Vagina (tissue), 2 donors: ENCODE data around the gene AVPR2.

Experiments used
- POLR2A ChIP-seq, 2 donors: fragments of 450-650 bp; IDR thresholded peaks; one replicate each; pipeline ENCODE4 v1.6.1; 2017; ENCODE audit warnings: antibody characterized with exemption in 2 of 2, mild to moderate bottlenecking in 2 of 2, moderate library complexity in 2 of 2
- TF ChIP-seq, protein P1 (sequence below), 3 experiments: fragments of 450-650 bp in 2 of 3; fragments of 200-600 bp in 1 of 3; sonication (generic) in 1 of 3; IDR thresholded peaks; one replicate each; pipeline ENCODE4 v1.5.1; 2017 to 2019; ENCODE audit warnings: antibody characterized with exemption in 3 of 3, mild to moderate bottlenecking in 2 of 3, moderate library complexity in 2 of 3

DNA sequence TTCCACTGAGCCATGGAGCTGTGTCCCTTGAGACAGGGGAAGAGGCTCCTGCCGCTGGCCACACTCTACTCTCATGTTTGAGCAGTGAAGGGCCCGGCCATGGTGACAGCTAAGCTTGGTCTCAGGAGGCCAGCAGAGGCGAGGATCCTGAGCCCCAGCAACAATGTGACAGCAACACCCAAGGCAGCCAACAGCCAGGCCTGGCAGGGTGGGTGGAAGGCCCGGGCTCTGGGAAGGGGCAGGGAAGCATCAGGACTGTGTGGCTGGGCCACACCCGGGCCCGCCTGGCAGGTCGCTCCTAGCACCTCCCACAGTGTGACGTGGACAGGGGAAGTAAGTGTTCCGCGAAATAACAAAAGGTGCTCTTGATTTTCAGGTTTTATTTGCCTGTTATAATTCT lies 43.3 kb upstream of the AVPR2 start:
- TF ChIP-seq, protein P1, sequence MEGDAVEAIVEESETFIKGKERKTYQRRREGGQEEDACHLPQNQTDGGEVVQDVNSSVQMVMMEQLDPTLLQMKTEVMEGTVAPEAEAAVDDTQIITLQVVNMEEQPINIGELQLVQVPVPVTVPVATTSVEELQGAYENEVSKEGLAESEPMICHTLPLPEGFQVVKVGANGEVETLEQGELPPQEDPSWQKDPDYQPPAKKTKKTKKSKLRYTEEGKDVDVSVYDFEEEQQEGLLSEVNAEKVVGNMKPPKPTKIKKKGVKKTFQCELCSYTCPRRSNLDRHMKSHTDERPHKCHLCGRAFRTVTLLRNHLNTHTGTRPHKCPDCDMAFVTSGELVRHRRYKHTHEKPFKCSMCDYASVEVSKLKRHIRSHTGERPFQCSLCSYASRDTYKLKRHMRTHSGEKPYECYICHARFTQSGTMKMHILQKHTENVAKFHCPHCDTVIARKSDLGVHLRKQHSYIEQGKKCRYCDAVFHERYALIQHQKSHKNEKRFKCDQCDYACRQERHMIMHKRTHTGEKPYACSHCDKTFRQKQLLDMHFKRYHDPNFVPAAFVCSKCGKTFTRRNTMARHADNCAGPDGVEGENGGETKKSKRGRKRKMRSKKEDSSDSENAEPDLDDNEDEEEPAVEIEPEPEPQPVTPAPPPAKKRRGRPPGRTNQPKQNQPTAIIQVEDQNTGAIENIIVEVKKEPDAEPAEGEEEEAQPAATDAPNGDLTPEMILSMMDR (IDR thresholded peaks at IDR 0.05), result no peak
- TF ChIP-seq POLR2A (IDR thresholded peaks at IDR 0.05), result no peak
